ENCODE data around the gene WT1.

- no peak for TF ChIP-seq RFX5 (IDR thresholded peaks at IDR 0.05; ENCODE audit: low read depth, low read length)
- TF ChIP-seq CTCF (conservative IDR thresholded peaks at IDR 0.05; ENCODE audit: low read depth, low read length), result no peak
Observed at GRCh38 chr11:32388871-32389770, 46.2 kb downstream of the WT1 start.
